ENCODE results near the gene C11orf21. TPM values are rescaled to one million over a fixed set of nuclear protein-coding genes. Genes with fewer than 3 reads are reported as not detected.

C11orf21 gene
- total and polyA plus RNA-seq, 10 of the 15 experiments (the other 5 are each of a cell fraction or from before 2014, with no cell fraction given), result 0.04 to 0.26 (median 0.11) TPM; not detected in 7

- TF ChIP-seq ZBTB11 (CRISPR knock-in tag; IDR thresholded peaks at IDR 0.05) (no peak), NFXL1 (IDR thresholded peaks at IDR 0.05; ENCODE audit: borderline replicate concordance) (no peak), CUX1 (IDR thresholded peaks at IDR 0.05; ENCODE audit: insufficient replicate concordance, low read depth, low read length) (no peak), ZBTB33 (IDR thresholded peaks at IDR 0.05) (no peak), BHLHE40 (IDR thresholded peaks at IDR 0.05; ENCODE audit: borderline replicate concordance in 1 of 2, low read depth in 2 of 2, low read length in 1 of 2) (no peak), BACH1 (IDR thresholded peaks at IDR 0.05; ENCODE audit: borderline replicate concordance) (no peak), RELA (IDR thresholded peaks at IDR 0.05; ENCODE audit: borderline replicate concordance, partially characterized antibody) (no peak)
- TF ChIP-seq, protein P1, sequence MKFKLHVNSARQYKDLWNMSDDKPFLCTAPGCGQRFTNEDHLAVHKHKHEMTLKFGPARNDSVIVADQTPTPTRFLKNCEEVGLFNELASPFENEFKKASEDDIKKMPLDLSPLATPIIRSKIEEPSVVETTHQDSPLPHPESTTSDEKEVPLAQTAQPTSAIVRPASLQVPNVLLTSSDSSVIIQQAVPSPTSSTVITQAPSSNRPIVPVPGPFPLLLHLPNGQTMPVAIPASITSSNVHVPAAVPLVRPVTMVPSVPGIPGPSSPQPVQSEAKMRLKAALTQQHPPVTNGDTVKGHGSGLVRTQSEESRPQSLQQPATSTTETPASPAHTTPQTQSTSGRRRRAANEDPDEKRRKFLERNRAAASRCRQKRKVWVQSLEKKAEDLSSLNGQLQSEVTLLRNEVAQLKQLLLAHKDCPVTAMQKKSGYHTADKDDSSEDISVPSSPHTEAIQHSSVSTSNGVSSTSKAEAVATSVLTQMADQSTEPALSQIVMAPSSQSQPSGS (IDR thresholded peaks at IDR 0.05; ENCODE audit: low read length), result no peak
These were observed 41.3 kb upstream of the C11orf21 start (continued) for GRCh38 chr11:2342981-2343380.
